Measurements from ENCODE around the gene GPX3. TPM values are rescaled to one million over a fixed set of nuclear protein-coding genes. Genes with fewer than 3 reads are reported as not detected.
A peak's percentile ranks its signal among the peaks of the same experiment; 100 is the strongest.

The GPX3 gene
- 32.7 TPM for total RNA-seq (ENCODE audit: insufficient read depth, low replicate concordance)

GRCh38 chr5:151020304-151021110 lies at the start of gene GPX3:
Gene GPX3 (plus strand): TSS chr5:151020591. CDS start chr5:151020655, 64 bp downstream.
- peak; percentile 66 for DNase-seq (ENCODE audit: low spot score)

- no peak for DNase-seq (ENCODE audit: low spot score)
These were observed 41.8 kb upstream of the GPX3 start for GRCh38 chr5:150978590-150978989.

- DNase-seq (ENCODE audit: low spot score): no peak
These were observed 32.6 kb upstream of the GPX3 start for GRCh38 chr5:150987746-150988145.

- DNase-seq (ENCODE audit: low spot score): no peak
These were observed 30.7 kb upstream of the GPX3 start for GRCh38 chr5:150989695-150990094.

- no peak for DNase-seq (ENCODE audit: low spot score)
These were observed 27.7 kb upstream of the GPX3 start for GRCh38 chr5:150992705-150993104.

- DNase-seq (ENCODE audit: low spot score): no peak
These were observed 27.0 kb upstream of the GPX3 start for GRCh38 chr5:150993422-150993821.

- no peak for DNase-seq (ENCODE audit: low spot score)
These were observed 26.5 kb upstream of the GPX3 start for GRCh38 chr5:150993826-150994412.

- no peak for DNase-seq (ENCODE audit: low spot score)
These were observed 20.5 kb upstream of the GPX3 start for GRCh38 chr5:150999704-151000442.

GRCh38 chr5:151001436-151001835 lies 19.0 kb upstream of the GPX3 start:
- no peak for DNase-seq (ENCODE audit: low spot score)

GRCh38 chr5:151002250-151002649 lies 18.1 kb upstream of the GPX3 start:
- peak; percentile 61 for DNase-seq (ENCODE audit: low spot score)

GRCh38 chr5:151002681-151003502 lies 17.5 kb upstream of the GPX3 start:
- peak; percentile 54 for DNase-seq (ENCODE audit: low spot score)

- no peak for DNase-seq (ENCODE audit: low spot score)
These were observed 16.9 kb upstream of the GPX3 start for GRCh38 chr5:151003503-151003860.

- no peak for DNase-seq (ENCODE audit: low spot score)
These were observed 15.9 kb upstream of the GPX3 start for GRCh38 chr5:151004499-151004898.

GRCh38 chr5:151005187-151005949 lies 15.0 kb upstream of the GPX3 start:
- no peak for DNase-seq (ENCODE audit: low spot score)

GRCh38 chr5:151005950-151006576 lies 14.3 kb upstream of the GPX3 start:
- peak; percentile 65 for DNase-seq (ENCODE audit: low spot score)

GRCh38 chr5:151006704-151007334 lies 13.6 kb upstream of the GPX3 start:
- DNase-seq (ENCODE audit: low spot score): no peak

- DNase-seq (ENCODE audit: low spot score): peak; percentile 40
These were observed 12.8 kb upstream of the GPX3 start for GRCh38 chr5:151007430-151008209.

- DNase-seq (ENCODE audit: low spot score): no peak
These were observed 12.2 kb upstream of the GPX3 start for GRCh38 chr5:151008210-151008491.

- no peak for DNase-seq (ENCODE audit: low spot score)
These were observed 11.5 kb upstream of the GPX3 start for GRCh38 chr5:151008906-151009305.
